ENCODE results near the gene NOC3L.

DNA sequence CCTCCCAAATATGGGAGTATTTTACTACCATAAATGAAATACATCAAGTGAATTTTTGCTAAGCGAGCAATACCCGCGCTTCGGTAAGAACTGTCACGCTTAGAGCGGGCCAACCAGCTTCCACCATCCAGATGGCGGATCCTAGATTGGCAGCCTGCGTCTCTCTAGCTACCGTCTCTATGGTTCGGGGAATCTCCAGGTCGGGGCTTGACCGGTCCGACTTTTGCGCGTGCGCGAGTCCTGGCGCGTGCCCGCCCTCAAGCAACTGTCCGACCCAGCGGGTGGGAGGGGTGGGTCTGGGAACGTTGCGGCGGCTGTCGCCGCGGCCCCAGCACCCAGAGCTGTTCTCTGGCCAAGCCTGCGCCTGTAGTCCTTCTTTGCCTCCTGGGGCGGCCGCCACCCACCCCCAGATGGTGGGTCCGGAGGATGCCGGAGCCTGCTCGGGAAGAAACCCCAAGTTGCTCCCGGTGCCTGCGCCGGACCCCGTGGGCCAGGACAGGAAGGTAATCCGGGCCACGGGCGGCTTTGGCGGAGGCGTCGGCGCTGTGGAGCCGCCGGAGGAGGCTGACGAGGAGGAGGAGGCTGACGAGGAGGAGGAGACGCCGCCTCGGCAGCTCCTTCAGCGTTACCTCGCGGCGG lies 39.6 kb upstream of the NOC3L start, which contains the start of gene TBC1D12:
- TF ChIP-seq, protein P1, sequence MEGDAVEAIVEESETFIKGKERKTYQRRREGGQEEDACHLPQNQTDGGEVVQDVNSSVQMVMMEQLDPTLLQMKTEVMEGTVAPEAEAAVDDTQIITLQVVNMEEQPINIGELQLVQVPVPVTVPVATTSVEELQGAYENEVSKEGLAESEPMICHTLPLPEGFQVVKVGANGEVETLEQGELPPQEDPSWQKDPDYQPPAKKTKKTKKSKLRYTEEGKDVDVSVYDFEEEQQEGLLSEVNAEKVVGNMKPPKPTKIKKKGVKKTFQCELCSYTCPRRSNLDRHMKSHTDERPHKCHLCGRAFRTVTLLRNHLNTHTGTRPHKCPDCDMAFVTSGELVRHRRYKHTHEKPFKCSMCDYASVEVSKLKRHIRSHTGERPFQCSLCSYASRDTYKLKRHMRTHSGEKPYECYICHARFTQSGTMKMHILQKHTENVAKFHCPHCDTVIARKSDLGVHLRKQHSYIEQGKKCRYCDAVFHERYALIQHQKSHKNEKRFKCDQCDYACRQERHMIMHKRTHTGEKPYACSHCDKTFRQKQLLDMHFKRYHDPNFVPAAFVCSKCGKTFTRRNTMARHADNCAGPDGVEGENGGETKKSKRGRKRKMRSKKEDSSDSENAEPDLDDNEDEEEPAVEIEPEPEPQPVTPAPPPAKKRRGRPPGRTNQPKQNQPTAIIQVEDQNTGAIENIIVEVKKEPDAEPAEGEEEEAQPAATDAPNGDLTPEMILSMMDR (IDR thresholded peaks at IDR 0.05; ENCODE audit: low read length) = no peak
- TF ChIP-seq EZH2 (optimal IDR thresholded peaks at IDR 0.05; ENCODE audit: low read depth, low read length) (no peak), EZH2phosphoT487 (IDR thresholded peaks at IDR 0.05; ENCODE audit: low read length) (no peak)
